ENCODE results near the gene CLDN3. TPM values are rescaled to one million over a fixed set of nuclear protein-coding genes. Genes with fewer than 3 reads are reported as not detected.

Gene CLDN3
- total RNA-seq (2022) (19.6 and 21.0 TPM in 2 replicates), Bru-seq, nascent RNA (percentile 57 among the genes with signal in this experiment), BruChase-seq, experiment 1, labeled RNA remaining after a 2-hour chase (percentile 73 among the genes with signal in this experiment), BruChase-seq, experiment 2, labeled RNA remaining after a 6-hour chase (percentile 87 among the genes with signal in this experiment)
- long read RNA-seq, transcript CLDN3-201 (1 exons, 1,274 nt): major isoform, 67 of 67 reads
- long read RNA-seq, partial matches to known transcripts: 0 of 67 reads
- long read RNA-seq, other reads (novel, unspliced or antisense): 0 of 67 reads

- CTCF ChIA-PET: interaction anchor here (0.6 to 1.0 kb wide), 3 partner anchors 28 to 403 kb away, joined by 3 to 4 read pairs (median 3); no protein-coding TSS in a partner anchor
- no peaks in the 10 kb centered on the region for H3K9me3 Mint-ChIP-seq (ENCODE audit: unreplicated experiment)
- POLR2A ChIA-PET: interaction anchor here (0.5 to 2.4 kb wide), 7 partner anchors 27 to 519 kb away, joined by 3 to 28 read pairs (median 4); partner anchors contain the start of genes ABHD11 and CLIP2
Observed at GRCh38 chr7:73770002-73770859, at the start of gene CLDN3. Gene CLDN3, minus strand, starts transcription at chr7:73770270. Its CDS starts 221 bp downstream, at chr7:73770049.

DNA sequence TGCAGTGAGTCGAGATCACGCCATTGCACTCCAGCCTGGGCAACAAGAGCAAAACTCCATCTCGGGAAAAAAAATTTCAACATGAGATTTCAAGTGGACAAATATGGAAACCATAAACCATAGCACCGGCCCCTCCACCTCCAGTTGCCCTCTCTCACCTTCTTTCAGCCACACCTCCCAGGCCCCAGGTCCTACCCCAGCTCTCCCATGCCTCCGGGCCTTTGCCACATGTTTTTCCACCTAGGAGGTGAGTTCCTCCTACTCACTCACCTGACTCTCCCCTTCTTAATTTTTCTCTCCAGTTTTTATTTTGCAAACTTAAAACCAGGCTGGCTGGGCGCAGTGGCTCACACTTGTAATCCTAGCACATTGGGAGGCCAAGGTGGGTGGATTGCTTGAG, 47.1 kb upstream of the CLDN3 start:
- peak in 1 of 2 experiments; percentile 23 for DNase-seq
- Mint-ChIP-seq H3K27me3 (ENCODE audit: insufficient read depth, unreplicated experiment) (no peaks in the 10 kb centered on the region), H3K9me3 (ENCODE audit: unreplicated experiment) (no peaks in the 10 kb centered on the region), H3K36me3 (ENCODE audit: insufficient read depth, unreplicated experiment) (no peaks in the 10 kb centered on the region), H3K27ac (ENCODE audit: unreplicated experiment) (no peak overlapping the region), H3K4me3 (ENCODE audit: unreplicated experiment) (no peak overlapping the region), H3K4me1 (ENCODE audit: low read depth, unreplicated experiment) (peaks cover 8% of the 10 kb centered on the region)
- H3K4me3 ChIP-seq (ENCODE audit: low read depth, low read length): no peak overlapping the region
- H3K36me3 ChIP-seq (ENCODE audit: control insufficient read depth, insufficient read depth, low read length): no peaks in the 10 kb centered on the region
- H3K27me3 ChIP-seq (replicated peaks; ENCODE audit: control insufficient read depth, insufficient read depth, low read length): no peaks in the 10 kb centered on the region
- intact Hi-C loops (cut with micrococcal nuclease; ENCODE audit: unreplicated experiment): no loop called here
- ChIA-PET POLR2A (no interaction called here), CTCF (no interaction called here)
- TF ChIP-seq CTCF (IDR thresholded peaks at IDR 0.05; ENCODE audit: insufficient read depth in 1 of 2, low read depth in 1 of 2, low read length in 1 of 2, severe bottlenecking in 1 of 2, unreplicated experiment in 1 of 2): no peak
- peaks cover 7% of the 10 kb centered on the region; the same call in 1 of the 2 replicates for H3K4me1 ChIP-seq
- H3K9me3 ChIP-seq: peaks cover 10% of the 10 kb centered on the region
- no TSS peak for BruUV-seq (replicated peaks)

More at GRCh38 chr7:73770002-73770859, at the start of gene CLDN3:
- Histone ChIP-seq H3K9me3 (no peaks in the 10 kb centered on the region), H3K27me3 (replicated peaks; ENCODE audit: control insufficient read depth, insufficient read depth, low read length) (no peaks in the 10 kb centered on the region), H3K36me3 (ENCODE audit: control insufficient read depth, insufficient read depth, low read length) (no peaks in the 10 kb centered on the region; the same call in 1 of the 2 replicates), H3K4me1 (peaks cover 15% of the 10 kb centered on the region), H3K4me3 (ENCODE audit: low read depth, low read length) (peak within 1 kb of the TSS; percentile 66)
- Mint-ChIP-seq H3K4me3 (ENCODE audit: unreplicated experiment) (peak within 1 kb of the TSS; percentile 81), H3K4me1 (ENCODE audit: low read depth, unreplicated experiment) (peaks cover 18% of the 10 kb centered on the region), H3K27ac (ENCODE audit: unreplicated experiment) (peak within 1 kb of the TSS; percentile 73), H3K27me3 (ENCODE audit: insufficient read depth, unreplicated experiment) (no peaks in the 10 kb centered on the region), H3K36me3 (ENCODE audit: insufficient read depth, unreplicated experiment) (peaks cover 18% of the 10 kb centered on the region)
- intact Hi-C loops (cut with micrococcal nuclease; ENCODE audit: unreplicated experiment): loop anchor here (1.0 to 2.0 kb wide), 4 partner anchors 22 to 61 kb away; partner anchors contain the start of genes ABHD11 and CLDN4
- DNase-seq: peak; percentile 93 to 94
- TF ChIP-seq CTCF (IDR thresholded peaks at IDR 0.05; ENCODE audit: insufficient read depth in 1 of 2, low read depth in 1 of 2, low read length in 1 of 2, severe bottlenecking in 1 of 2, unreplicated experiment in 1 of 2): peak in 1 of 2 experiments; percentile 21
- BruUV-seq (replicated peaks): TSS peak; percentile 65

DNA sequence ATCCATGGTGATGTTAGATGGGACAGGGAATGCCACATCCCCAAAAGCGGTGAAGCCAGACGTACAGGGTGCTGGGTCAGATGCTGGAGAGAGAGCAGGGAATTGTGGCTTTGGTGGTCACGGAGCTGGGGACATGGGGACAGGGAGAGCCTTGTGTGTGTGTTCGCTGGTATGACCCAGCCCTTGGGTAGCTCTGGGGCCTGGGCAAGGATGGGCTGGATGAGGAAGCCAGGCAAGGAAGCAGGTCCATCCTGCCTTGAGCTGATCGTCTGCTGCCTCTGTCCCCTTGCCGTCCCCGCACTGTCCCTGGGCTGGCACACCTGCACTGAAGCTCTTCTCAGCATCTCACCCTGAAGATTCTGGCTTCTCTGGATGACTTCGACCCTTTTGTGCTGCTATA, 45.4 kb upstream of the CLDN3 start:
- intact Hi-C loops (cut with micrococcal nuclease; ENCODE audit: unreplicated experiment): no loop called here

More for the DNA sequence above, 45.4 kb upstream of the CLDN3 start:
- Histone ChIP-seq H3K4me3 (ENCODE audit: low read depth, low read length) (no peak overlapping the region), H3K9me3 (peaks cover 15% of the 10 kb centered on the region), H3K4me1 (no peaks in the 10 kb centered on the region), H3K36me3 (ENCODE audit: control insufficient read depth, insufficient read depth, low read length) (no peaks in the 10 kb centered on the region), H3K27me3 (replicated peaks; ENCODE audit: control insufficient read depth, insufficient read depth, low read length) (no peaks in the 10 kb centered on the region)
- Mint-ChIP-seq H3K4me3 (ENCODE audit: unreplicated experiment) (no peak overlapping the region), H3K27ac (ENCODE audit: unreplicated experiment) (no peak overlapping the region), H3K27me3 (ENCODE audit: insufficient read depth, unreplicated experiment) (no peaks in the 10 kb centered on the region), H3K4me1 (ENCODE audit: low read depth, unreplicated experiment) (no peaks in the 10 kb centered on the region), H3K36me3 (ENCODE audit: insufficient read depth, unreplicated experiment) (no peaks in the 10 kb centered on the region), H3K9me3 (ENCODE audit: unreplicated experiment) (no peaks in the 10 kb centered on the region)
- TF ChIP-seq CTCF (IDR thresholded peaks at IDR 0.05; ENCODE audit: insufficient read depth in 1 of 2, low read depth in 1 of 2, low read length in 1 of 2, severe bottlenecking in 1 of 2, unreplicated experiment in 1 of 2): no peak
- no TSS peak for BruUV-seq (replicated peaks)
- ChIA-PET CTCF (no interaction called here), POLR2A (no interaction called here)
- peak in 1 of 2 experiments; percentile 30 for DNase-seq
